ENCODE data around the gene C12orf56.

GRCh38 chr12:64278421-64278820 is 112.1 kb downstream of the C12orf56 start:
- TF ChIP-seq CTCF (conservative IDR thresholded peaks at IDR 0.05; ENCODE audit: low read depth, low read length) (no peak), EZH2 (IDR thresholded peaks at IDR 0.05; ENCODE audit: low read length, unreplicated experiment) (no peak)

All from PC-3 (cell line).